Testis (tissue), 3 donors: ENCODE data around the gene CCNB2. TPM values are rescaled to one million over a fixed set of nuclear protein-coding genes. Genes with fewer than 3 reads are reported as not detected.
"Not testable (repeated sequence)": the region's sequence is repeated elsewhere in the genome, so short reads cannot be mapped to it uniquely, and the experiment has no call there.

Experiments
- DNase-seq: peaks from one replicate; pipeline ENCODE4 v3.0.0-alpha.2; 2019
- H3K27ac ChIP-seq, 2 donors: fragments of 200-600 bp; sonication (generic); one replicate each; pipeline ENCODE4 v1.5.1; 2019
- H3K27me3 ChIP-seq: fragments of 200-600 bp; sonication (generic); one replicate; pipeline ENCODE4 v1.5.1; 2019
- H3K36me3 ChIP-seq: fragments of 200-600 bp; sonication (generic); one replicate; pipeline ENCODE4 v1.5.1; 2017; ENCODE audit warnings: low read depth; ENCODE audit errors: missing control alignments
- H3K4me1 ChIP-seq: fragments of 200-600 bp; sonication (generic); one replicate; pipeline ENCODE4 v1.5.1; 2019
- H3K4me3 ChIP-seq, 2 donors: fragments of 200-600 bp; sonication (generic); one replicate each; pipeline ENCODE4 v1.5.1; 2017 to 2019
- H3K9me3 ChIP-seq: fragments of 200-600 bp; sonication (generic); one replicate; pipeline ENCODE4 v1.5.1; 2017
- CTCF ChIP-seq, 3 experiments: fragments of 450-650 bp in 2 of 3; fragments of 200-600 bp in 1 of 3; sonication (generic) in 1 of 3; IDR thresholded peaks; one replicate each; pipeline ENCODE4 v1.5.1; 2016 to 2019; ENCODE audit warnings: antibody characterized with exemption in 3 of 3, mild to moderate bottlenecking in 2 of 3, moderate library complexity in 1 of 3
- POLR2A ChIP-seq: fragments of 450-650 bp; IDR thresholded peaks from one replicate; pipeline ENCODE4 v1.6.1; 2017; ENCODE audit warnings: antibody characterized with exemption, mild to moderate bottlenecking, moderate library complexity
- WGBS, 2 donors: methylation state at CpG; one replicate each; pipeline ENCODE4 v1.1.5; 2018; 5-methylcytosine and 5-hydroxymethylcytosine counted together
- intact Hi-C: fragments of 100-400 bp; cut with DNase I; formaldehyde crosslinking; loops from one replicate; pipeline ENCODE4 v1.15.1; 2023; ENCODE audit warnings: low total_unique reads
- polyA plus RNA-seq: library from polyadenylated mRNA; stranded (reverse); fragments of 350-450 nt; fragmentation: Illumina TruSeq; extraction: RNeasy Lipid Tissue Mini Kit (QIAGEN cat#74804); gene quantifications from one replicate; pipeline ENCODE4 v1.2.3, GENCODE V29; 2014; ENCODE audit warnings: low read depth, low replicate concordance; ENCODE audit not compliant: insufficient read depth
- total RNA-seq, 2 donors: library from RNA; depleted of rRNA; stranded (reverse); fragments of >200 nt; gene quantifications; one replicate each; pipeline ENCODE4 v1.2.3, GENCODE V29; 2016

The CCNB2 gene
- total and polyA plus RNA-seq, 3 donors from 2014 or later = 47.2 to 179 (median 54.2) TPM

GRCh38 chr15:59158701-59159034, 53.7 kb downstream of the CCNB2 start:
- no peaks in the 10 kb centered on the region for H3K9me3 ChIP-seq
- TF ChIP-seq POLR2A = no peak
- TF ChIP-seq CTCF (IDR thresholded peaks at IDR 0.05) = no peak
- no peak for DNase-seq
- intact Hi-C loops = no loop called here
- H3K4me3 ChIP-seq = no peak overlapping the region
- WGBS, 2 donors = 91 to 95% methylated on average over 7 of the region's 7 CpGs
- no peaks in the 10 kb centered on the region for H3K36me3 ChIP-seq
- no peak overlapping the region for H3K27ac ChIP-seq
- H3K4me1 ChIP-seq = no peaks in the 10 kb centered on the region
- no peaks in the 10 kb centered on the region for H3K27me3 ChIP-seq

- intact Hi-C loops = no loop called here
- 84 to 92% methylated on average over 8 to 9 of the region's 9 CpGs for WGBS, 2 donors
- no peak for TF ChIP-seq POLR2A
- TF ChIP-seq CTCF (IDR thresholded peaks at IDR 0.05) = no peak
Observed at GRCh38 chr15:59159210-59159609, 54.3 kb downstream of the CCNB2 start.

GRCh38 chr15:59160880-59161593, 56.1 kb downstream of the CCNB2 start:
- H3K4me3 ChIP-seq = no peak overlapping the region
- H3K9me3 ChIP-seq = no peaks in the 10 kb centered on the region
- no peaks in the 10 kb centered on the region for H3K27me3 ChIP-seq
- intact Hi-C loops = loop anchor here (10.0 kb wide), 1 partner anchor 214 kb away; the partner anchor contains the start of gene MYO1E
- no peak overlapping the region for H3K27ac ChIP-seq
- H3K36me3 ChIP-seq = no peaks in the 10 kb centered on the region
- 81 to 84% methylated on average over 14 to 23 of the region's 23 CpGs for WGBS, 2 donors
- peak in 1 of 3 experiments; percentile 5 for TF ChIP-seq CTCF (IDR thresholded peaks at IDR 0.05)
- no peak for TF ChIP-seq POLR2A
- DNase-seq = peak; percentile 34
- H3K4me1 ChIP-seq = no peaks in the 10 kb centered on the region

More at GRCh38 chr15:59159210-59159609, 54.3 kb downstream of the CCNB2 start:
- DNase-seq = no peak
- Histone ChIP-seq H3K36me3 (no peaks in the 10 kb centered on the region), H3K4me1 (no peaks in the 10 kb centered on the region), H3K4me3 (no peak overlapping the region), H3K27me3 (no peaks in the 10 kb centered on the region), H3K9me3 (no peaks in the 10 kb centered on the region), H3K27ac (no peak overlapping the region)

GRCh38 chr15:59162080-59162479, 57.1 kb downstream of the CCNB2 start:
- H3K36me3 ChIP-seq, DNase-seq, H3K27ac ChIP-seq, H3K9me3 ChIP-seq, H3K27me3 ChIP-seq, H3K4me3 ChIP-seq, H3K4me1 ChIP-seq: not testable (repeated sequence)
- intact Hi-C loops = loop anchor here (10.0 kb wide), 1 partner anchor 213 kb away; the partner anchor contains the start of gene MYO1E
- 89 to 95% methylated on average over 8 of the region's 8 CpGs for WGBS, 2 donors

- DNase-seq = no peak
- Histone ChIP-seq H3K27me3 (no peaks in the 10 kb centered on the region), H3K27ac (no peak overlapping the region), H3K9me3 (no peaks in the 10 kb centered on the region), H3K4me3 (no peak overlapping the region), H3K4me1 (no peaks in the 10 kb centered on the region), H3K36me3 (no peaks in the 10 kb centered on the region)
- 75 to 77% methylated on average over 3 of the region's 3 CpGs for WGBS, 2 donors
- TF ChIP-seq POLR2A (no peak), CTCF (IDR thresholded peaks at IDR 0.05) (no peak)
- intact Hi-C loops = loop anchor here (10.0 kb wide), 1 partner anchor 209 kb away; the partner anchor contains the start of gene MYO1E
Observed at GRCh38 chr15:59165726-59166125, 60.8 kb downstream of the CCNB2 start.
